HCT116 (cell line): ENCODE measurements around the gene CERKL. TPM values are rescaled to one million over a fixed set of nuclear protein-coding genes. Genes with fewer than 3 reads are reported as not detected.
A peak's percentile ranks its signal among the peaks of the same experiment; 100 is the strongest.

ENCODE experiments used
- ATAC-seq: fragments of 200-7000 bp; cut with Tn5 transposase; 2 replicates; pipeline ENCODE4 v1.9.1; 2020; ENCODE audit warnings: mild to moderate bottlenecking, moderate library complexity
- BruUV-seq: library from RNA; stranded (reverse); fragments of 400-500 nt; replicated peaks from 2 replicates; lab custom pipeline; 2021; lab: Mats Ljungman, UMichigan
- CTCF ChIA-PET: fragments of 300-600 bp; sonication (Branson Sonifier 250); formaldehyde crosslinking; loops from one replicate; lab custom pipeline; 2021; ENCODE audit warnings: antibody characterized with exemption; lab: Charles Lee
- POLR2A ChIA-PET: fragments of 300-600, 350-600 bp; sonication (Branson Sonifier 250); formaldehyde crosslinking; loops from one replicate; lab custom pipeline; 2021; ENCODE audit warnings: antibody characterized with exemption; lab: Charles Lee
- RAD21 ChIA-PET, 2 experiments: fragments of 300-600 bp; sonication (Branson Sonifier 250); formaldehyde crosslinking; loops; one replicate each; lab custom pipeline; 2023; ENCODE audit warnings: low total read pairs in 2 of 2; ENCODE audit not compliant: uncharacterized antibody in 2 of 2, unreplicated experiment in 2 of 2, low non-redundant PET in 1 of 2; lab: Charles Lee
- DNase-seq: peaks from one replicate; pipeline ENCODE4 v3.0.0-alpha.2; 2010; ENCODE audit warnings: low read depth, low spot score
- H2AFZ ChIP-seq: fragments of 200-600 bp; shearing (Covaris generic), sonication (generic); 2 replicates; pipeline ENCODE4 v1.6.1; 2017; ENCODE audit warnings: low read depth, mixed run types, mixed read lengths, antibody characterized with exemption, low read length; ENCODE audit not compliant: poor library complexity, severe bottlenecking
- H3K27ac ChIP-seq: 2 replicates; pipeline ENCODE4 v1.5.1; 2012; ENCODE audit warnings: low read depth, low read length
- H3K27me3 ChIP-seq: fragments of 200-600 bp; sonication (generic); 2 replicates; pipeline ENCODE4 v1.6.1; 2016; ENCODE audit warnings: mixed run types, low read length, mixed read lengths; ENCODE audit not compliant: insufficient read depth
- H3K36me3 ChIP-seq, 2 experiments: fragments of 200-500 bp in 1 of 2; fragments of 200-600 bp in 1 of 2; sonication (Bioruptor generic) in 1 of 2; sonication (generic) in 1 of 2; 2 replicates each; pipeline versions ENCODE4 v1.5.1 to v1.6.1; 2014 to 2016; ENCODE audit warnings: low read length in 2 of 2, inconsistent platforms in 1 of 2, mixed read lengths in 1 of 2, mixed run types in 1 of 2; ENCODE audit not compliant: insufficient read depth in 2 of 2, control insufficient read depth in 1 of 2
- H3K4me1 ChIP-seq, 2 experiments: fragments of 200-600 bp in 1 of 2; sonication (generic) in 1 of 2; 2 replicates each; pipeline versions ENCODE4 v1.5.1 to v1.6.1; 2012 to 2017; ENCODE audit warnings: low read length in 2 of 2, inconsistent platforms in 1 of 2, mild to moderate bottlenecking in 1 of 2, mixed read lengths in 1 of 2, mixed run types in 1 of 2, moderate library complexity in 1 of 2; ENCODE audit not compliant: insufficient read depth in 2 of 2, control insufficient read depth in 1 of 2
- H3K4me2 ChIP-seq: fragments of 200-600 bp; sonication (generic); 2 replicates; pipeline ENCODE4 v1.6.1; 2017; ENCODE audit warnings: mixed run types, low read length, mixed read lengths
- H3K4me3 ChIP-seq, 2 experiments: fragments of 200-600 bp in 1 of 2; sonication (generic) in 1 of 2; replicated peaks in 1 of 2; 2 replicates each; pipeline ENCODE4 v1.5.1; 2011 to 2016; ENCODE audit warnings: low read length in 2 of 2, control low read depth in 1 of 2, low read depth in 1 of 2, mild to moderate bottlenecking in 1 of 2, mixed read lengths in 1 of 2, mixed run types in 1 of 2
- H3K79me2 ChIP-seq: fragments of 200-600 bp; sonication (generic); 2 replicates; pipeline ENCODE4 v1.6.1; 2017; ENCODE audit warnings: mild to moderate bottlenecking, mixed run types, low read length, moderate library complexity, mixed read lengths; ENCODE audit not compliant: insufficient read depth
- H3K9ac ChIP-seq: fragments of 200-600 bp; sonication (generic); 2 replicates; pipeline ENCODE4 v1.6.1; 2016; ENCODE audit warnings: low read length, mixed read lengths
- H3K9me2 ChIP-seq: fragments of 200-600 bp; sonication (generic), shearing (Covaris generic); 2 replicates; pipeline ENCODE4 v1.6.1; 2017; ENCODE audit warnings: mixed run types, mild to moderate bottlenecking, moderate library complexity; ENCODE audit not compliant: insufficient read depth
- H3K9me3 ChIP-seq, 2 experiments: fragments of 200-500 bp in 1 of 2; fragments of 200-600 bp in 1 of 2; sonication (Bioruptor generic) in 1 of 2; sonication (generic) in 1 of 2; 2 replicates each; pipeline ENCODE4 v1.6.1; 2014 to 2017; ENCODE audit warnings: low read length in 2 of 2, mixed read lengths in 2 of 2, inconsistent platforms in 1 of 2, low read depth in 1 of 2, mild to moderate bottlenecking in 1 of 2, mixed run types in 1 of 2, moderate library complexity in 1 of 2; ENCODE audit not compliant: control insufficient read depth in 1 of 2, insufficient read depth in 1 of 2
- H4K20me1 ChIP-seq: fragments of 200-600 bp; sonication (generic), shearing (Covaris generic); 2 replicates; pipeline ENCODE4 v1.6.1; 2017; ENCODE audit warnings: mixed run types, mild to moderate bottlenecking, moderate library complexity; ENCODE audit not compliant: insufficient read depth
- EZH2phosphoT487 ChIP-seq: fragments of 200-600 bp; IDR thresholded peaks from 2 replicates; pipeline ENCODE4 v1.6.1; 2018; ENCODE audit warnings: antibody characterized with exemption, borderline replicate concordance
- FOSL1 ChIP-seq: IDR thresholded peaks from 2 replicates; pipeline ENCODE4 v1.6.1; 2012; ENCODE audit warnings: low read depth
- RAD21 ChIP-seq: IDR thresholded peaks from 2 replicates; pipeline ENCODE4 v1.6.1; 2012; ENCODE audit warnings: low read depth, mild to moderate bottlenecking
- SIN3A ChIP-seq: IDR thresholded peaks from 2 replicates; pipeline ENCODE4 v1.6.1; 2012; ENCODE audit warnings: low read depth
- TCF7L2 ChIP-seq: IDR thresholded peaks from 2 replicates; pipeline ENCODE4 v1.7.0; 2011; ENCODE audit warnings: borderline replicate concordance, inconsistent platforms; ENCODE audit not compliant: insufficient read depth, insufficient read length; ENCODE audit errors: extremely low read depth
- YY1 ChIP-seq: IDR thresholded peaks from 2 replicates; pipeline ENCODE4 v1.6.1; 2011; ENCODE audit warnings: low read length, low read depth, moderate library complexity, mild to moderate bottlenecking; ENCODE audit not compliant: insufficient replicate concordance; ENCODE audit errors: extremely low read depth
- intact Hi-C: fragments of 100-400 bp; cut with micrococcal nuclease; formaldehyde crosslinking; loops from 2 replicates; pipeline ENCODE4 v1.10.0; 2022
- total RNA-seq: library from RNA; stranded (reverse); gene quantifications from one replicate; pipeline ENCODE4 v1.2.1, GENCODE V29; 2021; ENCODE audit not compliant: unreplicated experiment
- TF ChIP-seq, protein P1 (sequence below): IDR thresholded peaks from 2 replicates; pipeline ENCODE4 v1.6.1; 2012
- TF ChIP-seq, protein P2 (sequence below), 3 experiments: fragments of 200-600 bp in 1 of 3; sonication (generic) in 1 of 3; IDR thresholded peaks in 2 of 3; conservative IDR thresholded peaks in 1 of 3; 2 replicates each; pipeline ENCODE4 v1.5.1; 2012 to 2017; ENCODE audit warnings: low read depth in 2 of 3, low read length in 2 of 3, antibody characterized with exemption in 1 of 3, borderline replicate concordance in 1 of 3, control low read depth in 1 of 3, mild to moderate bottlenecking in 1 of 3, mixed read lengths in 1 of 3, mixed run types in 1 of 3, moderate library complexity in 1 of 3; ENCODE audit not compliant: insufficient read depth in 1 of 3

Gene CERKL
- total RNA-seq, 1 experiment from 2014 or later = 0.66 TPM

DNA sequence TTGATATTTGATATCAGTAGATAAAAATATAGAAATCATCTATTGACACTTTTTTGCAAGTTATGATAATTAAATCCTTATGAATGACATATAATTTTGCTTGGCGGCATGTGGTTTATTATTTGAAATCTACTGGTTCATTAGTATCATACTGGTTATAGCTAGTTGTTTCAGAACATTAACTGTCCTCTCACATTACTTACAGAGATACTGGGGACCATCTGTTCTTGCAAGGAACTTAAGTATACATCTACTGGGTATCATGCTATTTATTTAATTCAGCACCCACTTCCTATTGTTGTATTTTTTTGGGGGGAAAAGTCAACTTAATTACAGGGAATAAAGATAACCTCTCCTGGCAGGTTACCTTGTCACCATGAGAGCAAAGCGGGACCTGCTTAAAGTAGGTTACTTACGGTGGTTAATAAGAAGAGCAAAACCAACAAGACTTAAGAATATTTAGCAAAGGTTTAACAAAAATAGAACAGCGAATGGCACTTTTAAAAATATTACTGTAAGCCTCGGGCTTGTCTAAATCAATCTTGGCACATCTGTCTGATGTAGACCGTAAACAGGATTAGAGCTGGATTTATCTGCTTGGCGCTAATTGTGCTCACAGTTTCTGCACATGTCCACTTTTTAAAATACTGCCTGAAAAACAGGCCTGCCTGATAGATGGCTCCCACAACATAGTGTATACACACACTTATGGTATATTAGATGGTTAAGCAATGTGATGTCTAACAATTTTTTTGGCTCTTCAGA, 41.8 kb downstream of the CERKL start:
- H3K4me1 ChIP-seq = peaks cover 6 to 9% of the 10 kb centered on the region in 2 experiments; a peak in 3 of 4 replicates
- no peak overlapping the region for H2AFZ ChIP-seq
- H3K36me3 ChIP-seq = no peaks in the 10 kb centered on the region
- H4K20me1 ChIP-seq = no peaks in the 10 kb centered on the region
- H3K9ac ChIP-seq = no peak overlapping the region
- no peaks in the 10 kb centered on the region for H3K9me2 ChIP-seq
- no peak overlapping the region for H3K27ac ChIP-seq
- ChIA-PET RAD21 (no interaction called here), CTCF (no interaction called here), POLR2A (no interaction called here)
- no peaks in the 10 kb centered on the region for H3K27me3 ChIP-seq
- H3K9me3 ChIP-seq = no peaks in the 10 kb centered on the region
- intact Hi-C loops = no loop called here
- no peak overlapping the region for H3K4me2 ChIP-seq
- no TSS peak for BruUV-seq
- ATAC-seq (no peak), DNase-seq (no peak)
- H3K79me2 ChIP-seq = no peaks in the 10 kb centered on the region
- TF ChIP-seq RAD21 = no peak
- no peak for TF ChIP-seq EZH2phosphoT487
- TF ChIP-seq FOSL1 = no peak
- TF ChIP-seq, protein P1, sequence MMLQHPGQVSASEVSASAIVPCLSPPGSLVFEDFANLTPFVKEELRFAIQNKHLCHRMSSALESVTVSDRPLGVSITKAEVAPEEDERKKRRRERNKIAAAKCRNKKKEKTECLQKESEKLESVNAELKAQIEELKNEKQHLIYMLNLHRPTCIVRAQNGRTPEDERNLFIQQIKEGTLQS = no peak
- TF ChIP-seq, protein P2, sequence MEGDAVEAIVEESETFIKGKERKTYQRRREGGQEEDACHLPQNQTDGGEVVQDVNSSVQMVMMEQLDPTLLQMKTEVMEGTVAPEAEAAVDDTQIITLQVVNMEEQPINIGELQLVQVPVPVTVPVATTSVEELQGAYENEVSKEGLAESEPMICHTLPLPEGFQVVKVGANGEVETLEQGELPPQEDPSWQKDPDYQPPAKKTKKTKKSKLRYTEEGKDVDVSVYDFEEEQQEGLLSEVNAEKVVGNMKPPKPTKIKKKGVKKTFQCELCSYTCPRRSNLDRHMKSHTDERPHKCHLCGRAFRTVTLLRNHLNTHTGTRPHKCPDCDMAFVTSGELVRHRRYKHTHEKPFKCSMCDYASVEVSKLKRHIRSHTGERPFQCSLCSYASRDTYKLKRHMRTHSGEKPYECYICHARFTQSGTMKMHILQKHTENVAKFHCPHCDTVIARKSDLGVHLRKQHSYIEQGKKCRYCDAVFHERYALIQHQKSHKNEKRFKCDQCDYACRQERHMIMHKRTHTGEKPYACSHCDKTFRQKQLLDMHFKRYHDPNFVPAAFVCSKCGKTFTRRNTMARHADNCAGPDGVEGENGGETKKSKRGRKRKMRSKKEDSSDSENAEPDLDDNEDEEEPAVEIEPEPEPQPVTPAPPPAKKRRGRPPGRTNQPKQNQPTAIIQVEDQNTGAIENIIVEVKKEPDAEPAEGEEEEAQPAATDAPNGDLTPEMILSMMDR (IDR thresholded peaks at IDR 0.05 in 2 of 3, conservative IDR thresholded peaks at IDR 0.05 in 1 of 3; ENCODE audit: borderline replicate concordance in 1 of 3, insufficient read depth in 1 of 3, low read depth in 2 of 3, low read length in 2 of 3) = no peak
- TF ChIP-seq, all 23 proteins: peak for 0
- no peak overlapping the region for H3K4me3 ChIP-seq

DNA sequence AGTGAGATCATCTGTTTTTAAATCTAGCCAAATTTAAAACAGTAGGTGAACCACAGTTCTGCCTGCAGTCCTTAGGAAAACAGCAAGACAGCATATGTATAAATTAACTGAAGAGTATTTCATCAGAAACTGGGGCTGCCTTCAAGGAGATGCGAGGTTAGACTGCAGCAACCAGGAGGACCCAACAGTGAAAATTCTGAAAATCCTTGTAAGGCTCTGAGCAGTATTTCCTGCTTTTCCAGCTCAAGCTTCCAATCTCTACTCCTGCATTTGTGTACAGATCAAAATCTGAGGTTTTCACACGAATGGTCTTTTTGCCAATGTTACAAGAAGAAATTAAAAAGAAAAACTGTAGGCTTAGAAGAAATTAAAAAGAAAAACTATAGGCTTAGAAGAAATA, 43.7 kb downstream of the CERKL start:
- H3K27me3 ChIP-seq = no peaks in the 10 kb centered on the region
- H4K20me1 ChIP-seq = no peaks in the 10 kb centered on the region
- no peak for DNase-seq
- H2AFZ ChIP-seq = peak overlapping the region; percentile 59
- no peaks in the 10 kb centered on the region for H3K9me2 ChIP-seq
- H3K9me3 ChIP-seq = no peaks in the 10 kb centered on the region
- ChIA-PET RAD21 (no interaction called here), POLR2A (no interaction called here), CTCF (no interaction called here)
- intact Hi-C loops = no loop called here
- ATAC-seq = no peak
- H3K4me2 ChIP-seq = no peak overlapping the region
- H3K9ac ChIP-seq = no peak overlapping the region
- no TSS peak for BruUV-seq
- H3K4me3 ChIP-seq = no peak overlapping the region
- H3K79me2 ChIP-seq = no peaks in the 10 kb centered on the region
- no peaks in the 10 kb centered on the region for H3K36me3 ChIP-seq
- H3K4me1 ChIP-seq = peaks cover 6 to 9% of the 10 kb centered on the region in 2 experiments; a peak in 3 of 4 replicates
- H3K27ac ChIP-seq = no peak overlapping the region
- TF ChIP-seq TCF7L2 (no peak), FOSL1 (no peak), SIN3A (no peak), YY1 (no peak), EZH2phosphoT487 (no peak)
- TF ChIP-seq, protein P2 (IDR thresholded peaks at IDR 0.05 in 2 of 3, conservative IDR thresholded peaks at IDR 0.05 in 1 of 3; ENCODE audit: borderline replicate concordance in 1 of 3, insufficient read depth in 1 of 3, low read depth in 2 of 3, low read length in 2 of 3) = no peak
